Putamen (tissue), 1 donor: ENCODE results near the gene TNPO3.

ENCODE experiments used
- DNase-seq: peaks from one replicate; pipeline ENCODE4 v3.0.0-alpha.2; 2016; ENCODE audit warnings: low spot score

Gene TNPO3

GRCh38 chr7:128939075-128939860, 115.6 kb downstream of the TNPO3 start:
- DNase-seq, result no peak

GRCh38 chr7:128938544-128939074, 116.3 kb downstream of the TNPO3 start:
- DNase-seq, result no peak

GRCh38 chr7:128937647-128938543, 117.0 kb downstream of the TNPO3 start, which contains the start of gene IRF5:
IRF5 (plus strand) TSS chr7:128937927; CDS start chr7:128942082, 4,155 bp downstream.
- DNase-seq, result no peak

- DNase-seq, result no peak
Measured at GRCh38 chr7:128937271-128937646, 117.7 kb downstream of the TNPO3 start.

GRCh38 chr7:128936798-128937197, 118.1 kb downstream of the TNPO3 start:
- DNase-seq, result no peak

- DNase-seq, result no peak
Measured at GRCh38 chr7:128935342-128935730, 119.6 kb downstream of the TNPO3 start.

- DNase-seq, result no peak
Measured at GRCh38 chr7:128934361-128935341, 120.3 kb downstream of the TNPO3 start.

- no peak for DNase-seq
Measured at GRCh38 chr7:128933180-128933891, 121.6 kb downstream of the TNPO3 start.

GRCh38 chr7:128932862-128933179, 122.1 kb downstream of the TNPO3 start:
- DNase-seq, result no peak

- no peak for DNase-seq
Measured at GRCh38 chr7:128931965-128932861, 122.7 kb downstream of the TNPO3 start.

GRCh38 chr7:128931190-128931798, 123.6 kb downstream of the TNPO3 start:
- DNase-seq, result no peak

GRCh38 chr7:128928882-128929788, 125.8 kb downstream of the TNPO3 start:
- DNase-seq, result no peak

GRCh38 chr7:128928159-128928813, 126.6 kb downstream of the TNPO3 start:
- no peak for DNase-seq

GRCh38 chr7:128924707-128925588, 130.0 kb downstream of the TNPO3 start:
- no peak for DNase-seq

- no peak for DNase-seq
Measured at GRCh38 chr7:128923411-128923800, 131.5 kb downstream of the TNPO3 start.

- DNase-seq, result no peak
Measured at GRCh38 chr7:128922496-128923410, 132.2 kb downstream of the TNPO3 start.
